Mononuclear cell (primary cell): ENCODE results near the gene PARD6G. TPM values are rescaled to one million over a fixed set of nuclear protein-coding genes. Genes with fewer than 3 reads are reported as not detected.
A peak's percentile ranks its signal among the peaks of the same experiment; 100 is the strongest.
"Not testable (repeated sequence)": the region's sequence is repeated elsewhere in the genome, so short reads cannot be mapped to it uniquely, and the experiment has no call there.

Source experiments
- H3K27me3 ChIP-seq: 2 replicates; pipeline ENCODE4 v1.6.0; 2011; ENCODE audit warnings: low read length, control low read depth; ENCODE audit not compliant: insufficient read depth
- H3K4me1 ChIP-seq: 2 replicates; pipeline ENCODE4 v1.5.1; 2011; ENCODE audit warnings: mild to moderate bottlenecking, low read length, control low read depth; ENCODE audit not compliant: insufficient read depth
- H3K4me3 ChIP-seq: 2 replicates; pipeline ENCODE4 v1.5.1; 2011; ENCODE audit warnings: mild to moderate bottlenecking, low read length, moderate library complexity
- H3K9me3 ChIP-seq: 2 replicates; pipeline ENCODE4 v1.5.1; 2011; ENCODE audit warnings: low read depth, mild to moderate bottlenecking, control low read depth, low read length
- total RNA-seq: library from RNA; depleted of rRNA; stranded (reverse); fragments of >200 nt; gene quantifications from one replicate; pipeline ENCODE4 v1.2.3, GENCODE V29; 2012

Gene PARD6G
- total RNA-seq, 1 donor, result 0.73 TPM

DNA sequence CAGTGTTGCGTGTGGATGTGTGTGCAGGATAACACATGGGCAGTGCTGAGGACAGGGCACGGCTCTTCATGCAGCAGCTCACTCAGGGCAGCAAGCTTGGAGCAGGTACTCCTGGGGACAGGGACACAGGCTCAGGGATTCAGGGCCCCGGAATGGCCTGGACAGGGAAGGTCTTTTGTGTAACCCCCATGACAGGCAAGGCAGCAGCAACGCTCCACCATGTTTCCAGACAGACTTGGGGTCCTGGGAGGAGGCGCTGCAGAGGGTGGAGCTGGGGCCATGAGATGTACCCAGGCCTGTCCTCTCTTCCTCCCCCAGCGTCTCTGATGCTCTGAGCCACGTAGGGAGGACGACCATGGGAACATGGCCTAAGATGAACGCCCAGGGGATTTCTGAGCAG, 80.0 kb downstream of the PARD6G start:
- Histone ChIP-seq H3K4me1 (no peaks in the 10 kb centered on the region), H3K27me3 (peaks cover 15% of the 10 kb centered on the region), H3K9me3 (peaks cover 9% of the 10 kb centered on the region), H3K4me3 (no peak overlapping the region)

DNA sequence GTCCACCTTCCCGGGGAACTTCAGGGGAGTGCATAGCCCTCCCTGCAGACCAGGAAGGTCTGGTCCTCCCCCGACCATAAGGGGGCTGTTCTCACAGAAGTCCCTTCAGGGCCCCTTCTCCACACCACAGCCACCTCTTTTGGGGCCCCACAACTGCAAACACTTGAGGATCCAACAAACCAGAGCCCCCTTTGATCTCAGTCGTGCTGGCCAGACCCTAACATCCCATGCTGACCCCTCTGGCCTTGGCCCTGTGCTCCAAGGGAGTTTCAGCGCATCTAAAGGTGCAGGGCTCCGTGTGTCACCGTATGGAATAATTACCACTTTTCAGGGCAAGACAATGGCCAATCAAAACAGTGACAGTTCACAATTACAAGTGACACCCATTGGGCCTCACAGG, 80.6 kb downstream of the PARD6G start:
- Histone ChIP-seq H3K27me3 (peaks cover 11% of the 10 kb centered on the region), H3K9me3 (peaks cover 9% of the 10 kb centered on the region), H3K4me3 (no peak overlapping the region), H3K4me1 (no peaks in the 10 kb centered on the region)

DNA sequence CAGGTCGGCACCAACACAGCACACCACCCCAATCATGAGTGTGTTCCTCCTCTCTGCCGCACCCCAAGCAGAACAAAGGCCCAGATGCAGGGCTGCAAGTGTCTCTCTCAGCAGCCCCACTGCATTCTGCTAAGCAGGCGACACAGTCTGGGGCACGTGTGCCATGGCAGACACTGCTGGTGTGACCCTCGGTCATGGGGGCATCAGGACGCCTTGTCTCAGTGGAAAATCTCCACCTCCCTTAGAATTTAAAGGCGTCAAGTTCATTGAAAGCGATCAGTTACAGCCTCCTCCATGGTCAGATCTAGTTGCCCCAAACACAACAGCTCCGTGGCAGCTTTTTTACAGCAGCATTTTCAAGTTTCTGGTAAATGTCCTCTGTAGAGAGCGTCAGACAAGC, 81.1 kb downstream of the PARD6G start:
- Histone ChIP-seq H3K27me3 (peaks cover 7% of the 10 kb centered on the region), H3K9me3 (peaks cover 9% of the 10 kb centered on the region), H3K4me3 (no peak overlapping the region), H3K4me1 (no peaks in the 10 kb centered on the region)

DNA sequence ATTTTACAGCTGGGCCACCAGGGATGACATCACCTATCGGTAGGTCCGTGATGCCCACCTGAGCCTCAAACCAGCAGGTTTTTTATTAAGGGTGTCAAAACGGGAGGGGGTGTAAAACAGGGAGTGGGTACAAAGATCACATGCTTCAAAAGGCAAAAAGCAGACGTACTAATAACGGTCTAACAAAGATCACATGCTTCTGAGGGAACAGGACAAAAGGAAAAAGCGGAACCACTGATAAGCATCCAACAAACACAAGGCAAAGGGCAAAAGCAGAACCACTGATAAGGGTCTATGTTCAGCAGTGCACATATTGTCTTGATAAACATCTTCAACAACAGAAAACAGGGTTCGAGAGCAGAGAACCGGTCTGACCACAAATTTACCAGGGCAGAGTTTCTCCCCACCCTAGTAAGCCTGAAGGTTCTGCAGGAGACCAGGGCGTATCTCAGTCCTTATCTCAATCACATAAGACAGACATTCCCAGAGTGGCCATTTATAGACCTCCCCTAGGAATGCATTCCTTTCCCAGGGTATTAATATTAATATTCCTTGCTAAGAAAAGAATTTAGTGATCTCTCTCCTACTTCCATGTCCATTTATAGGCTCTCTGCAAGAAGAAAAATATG, 82.5 kb downstream of the PARD6G start:
- H3K27me3 ChIP-seq, H3K4me3 ChIP-seq, H3K9me3 ChIP-seq, H3K4me1 ChIP-seq: not testable (repeated sequence)

DNA sequence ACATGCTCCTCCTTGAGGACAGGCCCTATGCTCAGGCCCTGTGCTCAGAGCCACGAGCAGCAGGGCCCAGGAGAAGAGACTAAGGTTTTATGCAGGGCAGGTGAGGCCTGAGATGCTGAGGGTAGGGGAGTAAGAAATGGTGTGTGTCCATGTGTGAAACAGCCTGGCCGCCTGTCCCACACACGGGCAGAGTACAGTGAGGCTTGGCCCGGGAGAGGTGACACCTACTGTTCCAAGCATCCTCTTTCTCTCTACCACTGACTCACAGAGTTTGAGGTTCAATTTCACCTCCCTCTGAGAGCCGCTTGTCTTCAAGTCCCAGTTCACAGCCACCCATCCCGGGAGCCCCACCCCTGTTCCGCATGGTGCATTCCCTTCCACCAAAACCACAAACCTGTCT, 84.1 kb downstream of the PARD6G start:
- no peak overlapping the region for H3K4me3 ChIP-seq
- no peaks in the 10 kb centered on the region for H3K4me1 ChIP-seq
- H3K27me3 ChIP-seq, result no peaks in the 10 kb centered on the region
- H3K9me3 ChIP-seq, result peaks cover 9% of the 10 kb centered on the region

DNA sequence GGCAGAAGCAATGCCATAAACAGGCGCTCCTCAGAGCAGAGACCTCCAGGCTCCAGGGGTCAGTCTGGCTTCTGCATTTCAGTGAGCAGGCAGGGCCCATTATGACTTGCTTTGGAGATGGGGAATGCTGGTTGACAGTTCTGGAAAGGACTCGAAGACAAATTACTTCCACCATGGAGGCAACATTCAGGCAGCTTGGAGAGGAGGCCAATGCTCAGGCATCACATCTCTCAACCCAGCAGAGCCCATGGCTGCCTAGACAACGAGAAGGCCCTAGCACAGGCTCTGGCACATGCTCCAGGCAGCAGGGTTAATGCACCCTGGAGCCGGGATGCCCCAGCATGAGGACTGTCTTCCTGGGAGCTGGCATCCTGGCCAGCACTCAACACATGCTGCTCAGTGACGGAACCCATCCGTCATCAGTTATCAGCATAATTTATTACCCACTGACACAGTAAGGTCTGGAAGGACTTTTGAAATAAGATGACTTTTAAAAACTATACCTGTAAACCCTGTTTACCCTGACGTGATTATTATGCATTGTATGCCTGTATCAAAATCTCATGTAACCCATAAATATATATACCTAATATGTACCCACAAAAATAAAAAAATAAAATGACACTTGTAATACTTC, 85.4 kb downstream of the PARD6G start:
- Histone ChIP-seq H3K4me1 (no peaks in the 10 kb centered on the region), H3K4me3 (no peak overlapping the region), H3K9me3 (peaks cover 9% of the 10 kb centered on the region), H3K27me3 (no peaks in the 10 kb centered on the region)

DNA sequence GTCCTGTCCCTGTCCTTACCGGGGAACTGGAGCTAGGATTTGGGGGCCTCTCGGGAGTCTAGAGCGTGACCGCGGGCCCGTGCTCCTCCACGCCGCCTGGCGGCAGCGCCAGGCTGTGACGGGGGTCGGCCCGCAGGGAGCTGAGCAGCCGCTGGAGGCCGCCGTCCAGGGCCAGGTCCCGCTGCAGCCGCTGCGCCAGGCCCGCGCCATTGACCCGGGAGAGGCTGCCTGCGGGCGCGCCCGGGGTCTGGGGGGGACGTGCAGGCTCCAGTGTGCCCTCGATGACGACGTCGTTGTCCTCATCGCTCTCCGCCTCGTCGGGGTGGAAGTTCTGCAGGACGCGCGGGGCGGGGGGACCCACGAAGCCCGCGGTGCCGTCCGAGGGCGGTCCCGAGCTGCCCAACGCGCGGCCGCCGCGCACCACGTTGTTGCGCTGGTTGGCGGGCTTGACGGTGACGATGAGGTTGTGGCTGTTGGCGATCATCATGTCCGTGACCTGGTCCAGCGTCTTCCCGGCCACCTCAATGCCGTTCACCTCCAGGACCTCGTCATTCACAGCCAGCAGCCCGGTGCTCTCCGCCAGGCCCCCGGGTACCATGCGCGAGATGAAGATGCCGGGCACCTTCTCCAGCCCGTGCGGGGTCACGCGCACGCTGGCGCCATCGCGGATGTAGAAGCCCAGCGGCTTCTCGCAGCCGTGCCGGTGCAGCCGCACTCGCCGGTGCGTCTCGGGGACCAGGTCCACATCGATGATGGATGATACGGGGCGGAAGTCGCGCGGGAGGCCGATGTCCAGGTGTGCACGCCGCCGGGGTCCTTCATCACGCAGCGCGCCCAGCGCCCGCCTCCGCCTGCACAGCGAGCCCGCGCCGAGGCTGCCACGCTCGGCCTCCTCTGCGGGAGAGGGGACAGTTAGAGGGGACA, 87.3 kb downstream of the PARD6G start:
- Histone ChIP-seq H3K27me3 (no peaks in the 10 kb centered on the region), H3K4me3 (no peak overlapping the region), H3K4me1 (no peaks in the 10 kb centered on the region), H3K9me3 (peaks cover 7% of the 10 kb centered on the region)

DNA sequence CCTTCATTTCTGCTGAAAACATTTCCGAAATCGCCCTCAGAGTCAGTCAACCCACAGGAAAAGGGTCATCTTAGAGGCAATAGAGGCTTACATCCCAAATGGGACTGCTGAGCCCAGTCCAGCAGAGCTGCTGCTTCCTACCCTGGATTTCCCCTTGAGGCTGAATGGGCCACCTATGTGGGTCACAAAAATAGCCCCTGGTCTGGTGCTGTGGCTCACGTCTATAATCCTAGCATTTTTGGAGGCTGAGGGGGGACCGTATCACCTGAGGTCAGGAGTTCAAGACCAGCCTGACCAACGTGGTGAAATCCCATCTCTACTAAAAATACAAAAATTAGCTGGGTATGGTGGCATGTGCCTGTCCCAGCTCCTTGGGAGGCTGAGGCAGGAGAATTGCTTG, 88.9 kb downstream of the PARD6G start:
- Histone ChIP-seq H3K9me3 (no peaks in the 10 kb centered on the region), H3K27me3 (no peaks in the 10 kb centered on the region), H3K4me3 (no peak overlapping the region), H3K4me1 (no peaks in the 10 kb centered on the region)

DNA sequence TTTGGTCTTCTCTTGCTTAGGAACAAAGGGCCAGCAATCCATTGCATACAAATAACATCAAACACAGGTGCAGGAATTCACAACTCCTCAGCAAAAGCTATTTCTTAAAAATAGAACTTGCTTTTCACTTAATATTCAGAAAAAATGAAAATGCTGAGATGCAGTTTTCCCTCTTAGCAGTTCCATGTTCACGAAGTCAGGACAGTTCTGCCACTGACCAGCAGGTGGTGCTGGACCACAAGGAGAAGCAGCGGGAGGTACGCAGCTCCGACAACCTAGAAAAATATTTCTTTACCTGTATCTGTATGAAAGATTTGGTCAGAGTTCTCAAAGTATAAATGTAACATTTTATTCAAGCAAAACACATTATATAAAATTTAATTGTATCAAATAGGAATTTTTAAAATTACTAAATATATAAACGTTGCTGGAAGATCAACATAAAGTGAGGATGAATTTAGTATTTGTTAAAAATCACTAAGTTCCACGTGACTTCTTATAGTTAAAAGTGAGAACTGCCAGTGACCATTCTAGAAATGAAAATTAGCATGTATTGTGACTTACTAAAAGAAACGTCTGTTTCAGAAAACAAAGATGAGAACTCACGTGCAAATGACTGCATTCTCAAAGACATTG, 89.5 kb downstream of the PARD6G start:
- Histone ChIP-seq H3K9me3 (no peaks in the 10 kb centered on the region), H3K4me1 (no peaks in the 10 kb centered on the region), H3K4me3 (no peak overlapping the region), H3K27me3 (no peaks in the 10 kb centered on the region)

DNA sequence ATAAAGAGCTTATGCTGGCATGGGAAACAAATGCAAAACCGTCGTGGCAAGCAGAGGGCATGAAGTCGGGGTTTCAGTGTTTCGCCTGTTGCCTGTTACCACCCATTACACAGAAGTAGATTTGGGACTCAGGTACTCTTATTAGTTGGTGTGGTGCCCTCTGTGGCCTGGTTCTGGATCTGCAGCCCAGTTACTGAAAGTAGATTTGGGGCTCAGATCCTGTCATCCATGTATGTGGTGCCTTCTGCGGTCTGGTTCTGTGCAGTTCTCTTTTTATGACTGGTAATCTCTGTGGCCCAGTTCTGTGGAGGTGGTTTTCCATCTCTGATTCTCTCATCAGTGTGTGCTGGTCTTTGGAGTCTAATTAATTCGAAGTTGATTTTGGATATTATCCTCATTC, 93.0 kb downstream of the PARD6G start:
- Histone ChIP-seq H3K4me1 (no peaks in the 10 kb centered on the region), H3K27me3 (no peaks in the 10 kb centered on the region), H3K4me3 (no peak overlapping the region), H3K9me3 (no peaks in the 10 kb centered on the region)

DNA sequence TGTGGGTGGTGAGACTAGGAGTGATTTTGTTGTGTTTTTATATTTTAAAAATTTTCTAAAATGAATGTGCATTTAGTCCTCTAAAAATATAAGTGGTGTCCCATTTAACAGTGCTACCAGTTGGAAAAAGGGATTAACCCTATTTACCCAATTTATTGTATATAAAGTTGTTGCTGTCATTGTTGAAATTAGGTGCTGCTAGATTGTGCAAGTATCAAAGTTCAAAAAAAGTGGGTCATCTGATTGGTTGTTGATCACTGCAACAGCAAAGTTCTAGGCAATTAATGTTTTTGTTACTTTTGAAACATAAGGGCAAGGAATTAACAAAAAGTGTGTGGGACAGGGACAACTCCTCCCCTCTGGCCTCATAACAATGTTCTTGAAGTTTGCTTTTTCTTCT, 97.6 kb downstream of the PARD6G start:
- Histone ChIP-seq H3K4me3 (no peak overlapping the region), H3K9me3 (no peaks in the 10 kb centered on the region), H3K27me3 (peaks cover 5% of the 10 kb centered on the region), H3K4me1 (peaks cover 17% of the 10 kb centered on the region)

DNA sequence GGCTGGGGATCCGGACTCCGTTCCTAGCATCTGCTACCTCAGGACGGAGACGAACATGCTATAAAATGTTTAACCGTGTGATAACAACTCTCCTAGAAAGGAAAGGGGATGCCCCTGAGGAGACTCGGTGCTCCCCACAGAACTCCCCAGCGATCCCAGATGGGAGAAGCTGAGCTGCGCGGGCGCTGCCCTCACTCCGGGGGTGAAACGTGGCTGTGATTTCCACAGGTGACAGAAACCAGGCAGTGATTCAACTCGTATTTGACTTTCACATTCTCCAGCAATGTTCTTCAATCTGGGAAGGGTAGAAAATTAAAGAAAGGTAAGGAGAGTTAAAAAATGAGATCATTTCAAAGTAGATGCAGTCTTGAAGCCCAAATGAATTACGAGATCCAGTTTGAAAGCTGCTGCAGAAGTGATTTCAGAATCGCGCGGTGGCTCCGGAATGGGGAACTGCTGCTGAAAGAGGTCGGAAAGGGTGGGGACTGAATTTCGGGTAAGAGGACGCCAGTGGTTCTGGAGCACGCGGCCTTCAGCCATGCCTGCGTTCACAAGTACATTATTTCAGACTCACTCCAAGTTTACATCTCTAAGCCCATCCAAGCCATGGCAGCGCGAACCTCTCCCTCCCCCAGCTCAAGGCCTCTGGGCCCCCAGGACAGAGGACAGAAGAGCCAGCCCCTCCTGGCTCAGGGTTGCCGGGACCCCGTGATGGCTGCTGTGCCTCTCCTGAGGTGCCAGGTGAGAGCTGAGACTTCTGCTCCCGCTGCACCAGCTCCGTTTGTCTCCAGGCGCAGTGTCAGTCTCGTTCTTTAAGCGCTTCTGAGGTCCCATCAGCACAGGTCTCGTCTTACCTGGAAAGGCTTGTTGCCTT, 98.8 kb downstream of the PARD6G start:
- Histone ChIP-seq H3K27me3 (peaks cover 5% of the 10 kb centered on the region), H3K4me3 (peak overlapping the region; percentile 39), H3K4me1 (peaks cover 17% of the 10 kb centered on the region), H3K9me3 (no peaks in the 10 kb centered on the region)

DNA sequence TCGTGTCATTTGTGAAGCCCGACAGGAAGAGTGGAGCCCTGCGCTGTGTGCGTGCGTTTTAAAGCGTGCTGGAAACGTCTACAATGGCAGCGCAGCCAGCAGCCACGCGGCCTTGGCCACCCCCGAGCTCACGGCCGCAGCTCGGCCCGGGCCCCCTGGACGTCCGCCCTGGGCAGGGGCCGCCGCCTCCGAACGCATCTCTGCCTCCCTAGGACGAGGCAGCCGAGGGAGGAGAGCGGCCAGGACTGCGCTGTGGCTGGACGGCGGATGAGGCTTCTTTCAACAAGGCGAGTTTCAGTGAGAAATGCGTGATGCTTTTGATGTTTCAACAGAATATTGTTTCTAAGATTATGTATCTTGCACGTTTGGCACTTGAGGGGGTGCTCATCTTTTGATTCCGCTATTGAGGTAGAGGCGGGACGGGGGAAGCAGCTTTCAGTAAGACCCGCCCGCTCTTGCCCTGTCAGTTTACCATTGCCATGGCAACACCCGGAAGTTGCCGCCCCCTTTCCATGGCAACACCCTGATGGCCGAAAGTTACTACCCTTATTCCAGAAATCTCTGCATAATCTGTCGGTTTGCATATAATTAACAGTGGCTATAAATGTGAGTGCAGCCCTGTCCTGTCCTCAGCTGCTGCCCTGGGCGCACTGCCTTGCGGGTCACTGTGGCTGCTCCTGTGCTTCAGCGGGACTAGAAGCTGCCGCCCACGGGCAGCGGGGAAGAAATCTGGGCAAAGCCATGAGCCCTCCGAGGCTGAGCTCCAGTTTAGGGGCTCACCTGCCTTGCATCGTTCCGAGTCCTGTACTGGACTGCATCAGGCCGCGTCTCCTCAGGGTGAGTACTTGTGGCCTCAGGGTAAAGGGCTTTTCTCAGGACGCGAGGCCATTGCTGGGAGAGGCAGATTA, 99.6 kb downstream of the PARD6G start:
- Histone ChIP-seq H3K4me3 (peak overlapping the region; percentile 39), H3K27me3 (peaks cover 5% of the 10 kb centered on the region), H3K4me1 (peaks cover 17% of the 10 kb centered on the region), H3K9me3 (no peaks in the 10 kb centered on the region)
